Stimulated activated CD4-positive, alpha-beta T cell treated with anti-CD3 and anti-CD28 coated beads, Interleukin-15, amount 100 ng/mL, for 1 hour (primary cell): ENCODE measurements around the gene KIF13A.
"Not testable (repeated sequence)": the region's sequence is repeated elsewhere in the genome, so short reads cannot be mapped to it uniquely, and the experiment has no call there.

Experiments used
- DNase-seq, 2 donors: peaks; one replicate each; pipeline ENCODE4 v3.0.0-alpha.2; 2020; ENCODE audit warnings: low read depth in 1 of 2, low spot score in 1 of 2

The KIF13A gene

GRCh38 chr6:17935188-17936149, 52.0 kb downstream of the KIF13A start:
- no peak for DNase-seq

- DNase-seq, result no peak
Observed at GRCh38 chr6:17933716-17934115, 53.7 kb downstream of the KIF13A start.

- no peak for DNase-seq
Observed at GRCh38 chr6:17932330-17932852, 55.0 kb downstream of the KIF13A start.

- no peak for DNase-seq
Observed at GRCh38 chr6:17931227-17931626, 56.2 kb downstream of the KIF13A start.

GRCh38 chr6:17930321-17930993, 57.0 kb downstream of the KIF13A start:
- no peak for DNase-seq

GRCh38 chr6:17928514-17929430, 58.7 kb downstream of the KIF13A start:
- DNase-seq, result no peak

GRCh38 chr6:17927705-17928104, 59.7 kb downstream of the KIF13A start:
- no peak for DNase-seq

- DNase-seq, result no peak
Observed at GRCh38 chr6:17923401-17923863, 64.0 kb downstream of the KIF13A start.

- DNase-seq, result no peak
Observed at GRCh38 chr6:17921454-17921853, 66.0 kb downstream of the KIF13A start.

GRCh38 chr6:17919496-17919895, 67.9 kb downstream of the KIF13A start:
- no peak for DNase-seq

- no peak for DNase-seq
Observed at GRCh38 chr6:17917837-17918763, 69.3 kb downstream of the KIF13A start.

GRCh38 chr6:17914651-17915050, 72.8 kb downstream of the KIF13A start:
- no peak for DNase-seq

- no peak for DNase-seq
Observed at GRCh38 chr6:17912521-17912920, 74.9 kb downstream of the KIF13A start.

- not testable (repeated sequence) for DNase-seq
Observed at GRCh38 chr6:17911656-17912055, 75.8 kb downstream of the KIF13A start.

GRCh38 chr6:17910189-17910588, 77.2 kb downstream of the KIF13A start:
- DNase-seq, result no peak

- DNase-seq, result no peak
Observed at GRCh38 chr6:17908831-17909230, 78.6 kb downstream of the KIF13A start.

- DNase-seq, result no peak
Observed at GRCh38 chr6:17907406-17908229, 79.8 kb downstream of the KIF13A start.

- no peak for DNase-seq
Observed at GRCh38 chr6:17905611-17906592, 81.5 kb downstream of the KIF13A start.
